Activated T-helper 1 cell treated with anti-CD3 and anti-CD28 coated beads, Interleukin-12 subunit alpha, Interleukin-12 subunit beta, Interleukin-2, Interleukin-4 antibody, amounts not matched to agents 30 ng/mL and 10 ng/mL and 1 ng/mL, durations not matched to agents 14 hours and 24 hours and 36 hours (primary cell): ENCODE measurements around the gene ENTPD6. TPM values are rescaled to one million over a fixed set of nuclear protein-coding genes. Genes with fewer than 3 reads are reported as not detected.
A peak's percentile ranks its signal among the peaks of the same experiment; 100 is the strongest.
"Not testable (repeated sequence)": the region's sequence is repeated elsewhere in the genome, so short reads cannot be mapped to it uniquely, and the experiment has no call there.

ENCODE experiments used
- DNase-seq: peaks from one replicate; pipeline ENCODE4 v3.0.0; 2021; ENCODE audit warnings: low spot score
- H3K27ac Mint-ChIP-seq: one replicate; pipeline ENCODE4 v1.8.0; 2021; ENCODE audit warnings: mild to moderate bottlenecking, mixed read lengths
- H3K27me3 Mint-ChIP-seq: one replicate; pipeline ENCODE4 v1.8.0; 2022; ENCODE audit warnings: mild to moderate bottlenecking, moderate library complexity, mixed read lengths; ENCODE audit not compliant: insufficient read depth
- H3K36me3 Mint-ChIP-seq: one replicate; pipeline ENCODE4 v1.8.0; 2021; ENCODE audit warnings: low read depth, mixed read lengths
- H3K4me1 Mint-ChIP-seq: one replicate; pipeline ENCODE4 v1.8.0; 2021; ENCODE audit warnings: low read depth, mixed read lengths
- H3K4me3 Mint-ChIP-seq: one replicate; pipeline ENCODE4 v1.8.0; 2021; ENCODE audit warnings: mild to moderate bottlenecking, moderate library complexity, mixed read lengths
- H3K9me3 Mint-ChIP-seq: one replicate; pipeline ENCODE4 v1.8.0; 2021; ENCODE audit warnings: mixed read lengths
- intact Hi-C: fragments of 100-400 bp; cut with micrococcal nuclease; formaldehyde crosslinking; loops from one replicate; pipeline ENCODE4 v1.15.1; 2024
- total RNA-seq: library from RNA; stranded (reverse); gene quantifications from 2 replicates; pipeline ENCODE4 v1.2.3, GENCODE V29; 2022

The ENTPD6 gene
- total RNA-seq, 1 donor from 2014 or later: 43.5 TPM

DNA sequence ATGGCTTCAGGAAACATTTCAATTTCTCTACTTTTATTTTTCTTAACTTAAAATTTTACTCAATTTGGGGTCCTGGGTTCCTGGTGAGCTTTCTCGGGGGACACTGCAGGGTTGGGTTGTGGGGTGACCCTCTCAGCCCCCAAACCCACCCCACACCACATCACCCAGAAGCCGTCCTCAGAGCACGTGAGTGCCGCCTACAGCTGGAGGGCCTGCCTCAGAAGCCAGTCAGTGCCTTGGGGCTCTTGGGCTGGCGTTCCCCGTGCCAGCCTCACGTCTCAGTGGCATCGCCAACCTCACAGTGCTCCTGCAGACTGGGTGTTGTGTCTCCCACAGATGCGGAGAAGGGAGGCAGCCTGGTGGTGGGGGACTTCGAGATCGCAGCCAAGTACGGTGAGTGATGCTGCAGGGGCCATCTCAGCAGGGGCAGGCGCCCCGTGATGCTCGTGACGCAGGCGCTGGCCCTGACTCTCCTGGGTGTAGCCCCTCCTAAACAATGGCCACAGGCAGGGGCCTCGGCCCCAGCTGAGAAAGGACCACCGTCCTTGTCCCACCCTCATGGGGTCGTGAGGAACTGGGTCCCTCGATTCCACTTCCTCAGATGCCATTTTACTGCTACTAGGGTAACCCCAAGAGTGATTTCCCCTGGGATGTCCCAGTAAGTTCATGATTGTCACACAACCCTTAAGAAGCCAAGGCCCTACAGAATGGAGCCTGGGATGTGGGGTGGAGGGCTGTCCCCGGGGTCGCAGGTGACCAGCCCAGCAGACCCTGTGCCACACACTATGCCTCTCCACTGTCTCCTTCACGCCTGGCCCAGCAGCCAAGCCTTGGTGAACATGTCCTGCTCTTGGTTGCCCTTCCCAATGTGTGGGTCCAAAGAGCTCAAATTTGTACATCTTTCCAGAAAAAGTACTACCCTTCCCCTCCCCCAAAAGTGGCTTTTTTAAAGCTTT lies 28.5 kb downstream of the ENTPD6 start:
- Mint-ChIP-seq H3K4me3 (no peak overlapping the region), H3K36me3 (no peaks in the 10 kb centered on the region), H3K27me3 (no peaks in the 10 kb centered on the region), H3K4me1 (peaks cover 6% of the 10 kb centered on the region), H3K27ac (no peak overlapping the region), H3K9me3 (no peaks in the 10 kb centered on the region)
- intact Hi-C loops: loop anchor here (1.0 to 2.0 kb wide), 3 partner anchors 13 to 23 kb away; no protein-coding TSS in a partner anchor
- DNase-seq: no peak

DNA sequence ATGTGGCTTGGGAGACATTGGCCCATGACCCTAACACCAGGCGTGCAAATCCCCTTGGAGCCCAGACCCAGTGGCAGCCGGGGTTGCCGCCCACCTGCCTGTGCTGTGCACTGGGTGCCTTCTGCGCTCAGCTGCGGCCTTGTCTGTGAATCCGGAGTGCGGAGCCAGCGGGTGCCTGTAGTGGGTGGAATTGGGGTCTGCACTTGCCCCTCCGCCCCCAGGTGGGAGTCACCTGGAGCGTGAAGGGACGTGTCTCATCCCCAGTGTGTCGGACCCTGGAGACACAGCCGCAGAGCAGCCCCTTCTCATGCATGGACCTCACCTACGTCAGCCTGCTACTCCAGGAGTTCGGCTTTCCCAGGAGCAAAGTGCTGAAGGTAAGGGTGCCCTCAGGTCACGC lies 29.4 kb downstream of the ENTPD6 start:
- intact Hi-C loops: loop anchor here (1.0 kb wide), 1 partner anchor 14 kb away; no protein-coding TSS in a partner anchor
- H3K36me3 Mint-ChIP-seq: no peaks in the 10 kb centered on the region
- peaks cover 6% of the 10 kb centered on the region for H3K4me1 Mint-ChIP-seq
- H3K27me3 Mint-ChIP-seq: no peaks in the 10 kb centered on the region
- no peaks in the 10 kb centered on the region for H3K9me3 Mint-ChIP-seq
- no peak overlapping the region for H3K27ac Mint-ChIP-seq
- no peak for DNase-seq
- no peak overlapping the region for H3K4me3 Mint-ChIP-seq

DNA sequence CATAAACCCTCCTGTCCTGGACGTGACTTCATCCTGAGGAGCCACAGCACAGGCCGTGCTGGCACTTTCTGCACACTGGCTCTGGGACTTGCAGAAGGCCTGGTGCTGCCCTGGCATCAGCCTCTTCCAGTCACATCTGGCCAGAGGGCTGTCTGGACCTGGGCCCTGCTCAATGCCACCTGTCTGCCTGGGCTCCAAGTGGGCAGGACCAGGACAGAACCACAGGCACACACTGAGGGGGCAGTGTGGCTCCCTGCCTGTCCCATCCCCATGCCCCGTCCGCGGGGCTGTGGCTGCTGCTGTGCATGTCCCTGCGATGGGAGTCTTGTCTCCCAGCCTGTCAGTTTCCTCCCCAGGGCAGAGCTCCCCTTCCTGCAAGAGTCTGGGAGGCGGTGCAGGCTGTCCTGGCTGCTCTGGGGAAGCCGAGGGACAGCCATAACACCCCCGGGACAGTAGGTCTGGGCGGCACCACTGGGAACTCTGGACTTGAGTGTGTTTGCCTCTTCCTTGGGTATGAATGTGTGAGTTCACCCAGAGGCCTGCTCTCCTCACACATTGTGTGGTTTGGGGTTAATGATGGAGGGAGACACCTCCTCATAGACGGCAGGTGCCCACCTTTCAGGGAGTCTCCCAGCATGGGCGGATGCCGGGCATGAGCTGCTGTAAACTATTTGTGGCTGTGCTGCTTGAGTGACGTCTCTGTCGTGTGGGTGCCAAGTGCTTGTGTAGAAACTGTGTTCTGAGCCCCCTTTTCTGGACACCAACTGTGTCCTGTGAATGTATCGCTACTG lies 30.3 kb downstream of the ENTPD6 start:
- H3K36me3 Mint-ChIP-seq: no peaks in the 10 kb centered on the region
- H3K27me3 Mint-ChIP-seq: no peaks in the 10 kb centered on the region
- DNase-seq: no peak
- no peak overlapping the region for H3K4me3 Mint-ChIP-seq
- no peaks in the 10 kb centered on the region for H3K9me3 Mint-ChIP-seq
- intact Hi-C loops: no loop called here
- peaks cover 6% of the 10 kb centered on the region for H3K4me1 Mint-ChIP-seq
- H3K27ac Mint-ChIP-seq: no peak overlapping the region

DNA sequence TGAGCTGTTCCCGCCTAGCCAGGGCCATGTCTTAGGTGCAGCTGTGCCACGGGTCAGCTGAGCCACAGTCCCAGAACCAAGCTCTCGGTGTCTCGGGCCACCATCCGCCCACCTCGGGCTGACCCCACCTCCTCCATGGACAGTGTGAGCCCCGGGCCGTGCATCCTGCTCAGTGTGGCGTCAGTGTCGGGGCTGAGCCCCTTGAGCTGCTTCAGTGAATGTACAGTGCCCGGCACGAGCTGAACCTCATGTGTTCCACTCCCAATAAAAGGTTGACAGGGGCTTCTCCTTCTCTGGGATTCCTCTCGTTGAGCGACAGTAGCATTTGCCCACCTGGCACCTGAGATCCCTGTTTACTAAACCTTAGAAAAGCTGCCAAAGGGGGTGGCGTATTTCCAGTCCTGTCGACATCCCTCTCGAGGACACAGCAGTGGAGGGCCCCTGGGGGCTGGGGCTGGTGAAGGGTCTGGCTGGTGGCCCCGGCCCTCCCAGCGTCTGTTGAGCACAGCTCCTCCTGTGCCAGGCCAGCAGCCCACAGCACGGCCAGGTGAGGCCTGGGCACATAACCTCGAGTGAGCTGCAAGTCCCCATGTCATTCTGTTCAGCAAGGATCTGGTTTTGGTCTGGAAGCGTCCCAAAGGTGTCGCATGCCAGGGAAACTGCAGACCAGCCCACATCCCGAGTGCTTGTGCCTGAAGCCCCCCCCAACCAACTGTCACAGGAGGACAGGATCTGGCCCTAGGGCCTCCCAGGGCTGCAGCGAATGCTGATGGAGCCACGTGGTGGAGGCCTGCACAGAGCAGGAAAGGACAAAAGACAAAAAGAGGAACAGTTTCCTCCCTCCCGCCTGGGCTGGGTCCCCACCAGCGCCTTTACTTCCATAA lies 31.2 kb downstream of the ENTPD6 start:
- no peak for DNase-seq
- no peak overlapping the region for H3K4me3 Mint-ChIP-seq
- no peaks in the 10 kb centered on the region for H3K36me3 Mint-ChIP-seq
- intact Hi-C loops: no loop called here
- no peak overlapping the region for H3K27ac Mint-ChIP-seq
- H3K9me3 Mint-ChIP-seq: no peaks in the 10 kb centered on the region
- H3K4me1 Mint-ChIP-seq: peaks cover 6% of the 10 kb centered on the region
- no peaks in the 10 kb centered on the region for H3K27me3 Mint-ChIP-seq

DNA sequence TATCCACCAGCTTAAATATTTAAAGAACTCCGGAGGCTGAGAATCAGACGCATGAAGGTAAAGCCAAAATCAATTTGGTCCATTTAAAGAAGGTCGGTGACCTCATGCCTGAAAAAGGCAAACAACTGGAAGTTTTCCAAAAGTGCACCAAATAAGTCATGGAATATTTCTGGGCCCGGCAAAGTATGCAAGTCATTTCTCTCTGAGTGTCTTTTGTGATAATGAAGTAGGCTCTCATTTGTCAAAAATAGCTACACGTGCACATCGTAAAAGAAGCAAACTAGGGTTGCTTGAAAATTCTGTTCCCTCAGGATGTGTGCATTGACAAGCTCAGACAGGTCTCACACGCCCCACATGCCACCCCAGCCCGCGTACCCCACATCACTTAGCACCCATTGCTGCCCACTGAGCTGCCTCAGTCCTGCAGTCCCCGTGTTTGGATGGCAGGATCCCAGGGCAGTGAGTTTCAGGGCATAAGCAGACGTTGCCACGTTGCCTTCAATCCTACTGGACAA lies 31.9 kb downstream of the ENTPD6 start:
- no peaks in the 10 kb centered on the region for H3K9me3 Mint-ChIP-seq
- H3K4me1 Mint-ChIP-seq: peaks cover 6% of the 10 kb centered on the region
- no peaks in the 10 kb centered on the region for H3K27me3 Mint-ChIP-seq
- DNase-seq: no peak
- no peak overlapping the region for H3K27ac Mint-ChIP-seq
- H3K4me3 Mint-ChIP-seq: no peak overlapping the region
- intact Hi-C loops: no loop called here
- no peaks in the 10 kb centered on the region for H3K36me3 Mint-ChIP-seq

DNA sequence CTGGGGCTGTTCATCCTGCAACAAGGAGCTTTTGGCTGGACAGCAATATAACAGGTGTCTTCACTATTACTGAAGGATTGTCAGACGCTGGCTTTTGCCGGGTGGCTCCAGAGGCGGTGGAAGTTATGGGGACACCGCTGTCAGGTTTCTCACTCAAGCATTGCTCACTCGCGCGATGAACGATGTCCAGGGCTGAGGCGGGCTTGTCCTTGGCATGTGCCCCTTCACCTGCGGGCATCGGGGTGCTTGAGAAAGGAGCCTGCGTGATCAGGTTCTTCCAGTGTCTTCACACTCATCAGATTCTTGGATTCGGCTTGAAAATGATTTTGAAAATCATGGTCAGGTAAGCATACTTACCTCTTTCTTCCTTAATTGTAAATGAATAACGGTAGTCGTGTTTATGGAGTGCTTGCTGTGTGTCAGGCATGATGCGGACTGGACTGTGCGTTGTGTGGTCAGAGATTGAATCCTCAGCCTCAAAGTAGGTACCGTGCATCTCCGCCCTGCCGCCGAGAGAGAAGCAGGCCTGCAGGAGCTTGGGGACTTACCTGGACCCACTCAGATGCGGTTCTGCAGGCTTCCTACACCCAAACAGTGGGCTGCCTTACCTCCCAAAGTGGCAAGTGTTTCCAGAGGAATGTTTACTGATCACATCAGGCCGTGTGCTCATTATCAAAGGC lies 34.1 kb downstream of the ENTPD6 start:
- no peak overlapping the region for H3K4me3 Mint-ChIP-seq
- no peaks in the 10 kb centered on the region for H3K36me3 Mint-ChIP-seq
- H3K9me3 Mint-ChIP-seq: no peaks in the 10 kb centered on the region
- no peak for DNase-seq
- no peaks in the 10 kb centered on the region for H3K27me3 Mint-ChIP-seq
- intact Hi-C loops: loop anchor here (10.0 kb wide), 1 partner anchor 1205 kb away; no protein-coding TSS in a partner anchor
- peaks cover 3% of the 10 kb centered on the region for H3K4me1 Mint-ChIP-seq
- H3K27ac Mint-ChIP-seq: no peak overlapping the region

DNA sequence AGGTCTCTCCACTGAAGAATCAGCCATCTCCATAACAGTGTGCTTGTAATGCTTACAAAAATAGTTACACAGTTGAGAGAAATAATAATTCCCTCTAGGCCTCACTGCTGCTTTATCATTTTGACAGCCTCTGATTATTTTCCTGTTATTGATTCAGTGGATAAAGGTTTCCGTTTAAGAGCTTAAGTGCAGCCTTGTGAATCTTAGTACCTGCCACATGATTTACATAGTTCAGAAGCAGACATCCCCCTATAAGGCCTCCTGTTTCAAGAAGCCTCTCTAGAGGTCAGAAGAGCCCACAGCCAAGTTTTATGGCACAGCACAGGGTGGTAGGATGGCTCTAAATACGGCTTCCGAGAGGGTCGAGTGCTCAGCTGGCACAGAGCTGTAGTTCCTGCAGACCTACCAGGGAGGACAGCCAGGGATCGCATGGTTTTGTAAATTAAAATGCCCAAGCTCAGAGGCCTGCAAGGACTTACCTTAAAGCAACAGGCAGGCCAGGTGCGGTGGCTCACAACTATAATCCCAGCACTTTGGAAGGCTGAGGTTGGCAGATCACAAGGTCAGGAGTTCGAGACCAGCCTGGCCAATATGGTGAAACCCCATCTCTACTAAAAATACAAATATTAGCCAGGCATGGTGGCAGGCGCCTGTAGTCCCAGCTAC lies 34.8 kb downstream of the ENTPD6 start:
- intact Hi-C loops: loop anchor here (10.0 kb wide), 1 partner anchor 1205 kb away; no protein-coding TSS in a partner anchor
- no peak overlapping the region for H3K4me3 Mint-ChIP-seq
- peak overlapping the region; percentile 6 for H3K27ac Mint-ChIP-seq

DNA sequence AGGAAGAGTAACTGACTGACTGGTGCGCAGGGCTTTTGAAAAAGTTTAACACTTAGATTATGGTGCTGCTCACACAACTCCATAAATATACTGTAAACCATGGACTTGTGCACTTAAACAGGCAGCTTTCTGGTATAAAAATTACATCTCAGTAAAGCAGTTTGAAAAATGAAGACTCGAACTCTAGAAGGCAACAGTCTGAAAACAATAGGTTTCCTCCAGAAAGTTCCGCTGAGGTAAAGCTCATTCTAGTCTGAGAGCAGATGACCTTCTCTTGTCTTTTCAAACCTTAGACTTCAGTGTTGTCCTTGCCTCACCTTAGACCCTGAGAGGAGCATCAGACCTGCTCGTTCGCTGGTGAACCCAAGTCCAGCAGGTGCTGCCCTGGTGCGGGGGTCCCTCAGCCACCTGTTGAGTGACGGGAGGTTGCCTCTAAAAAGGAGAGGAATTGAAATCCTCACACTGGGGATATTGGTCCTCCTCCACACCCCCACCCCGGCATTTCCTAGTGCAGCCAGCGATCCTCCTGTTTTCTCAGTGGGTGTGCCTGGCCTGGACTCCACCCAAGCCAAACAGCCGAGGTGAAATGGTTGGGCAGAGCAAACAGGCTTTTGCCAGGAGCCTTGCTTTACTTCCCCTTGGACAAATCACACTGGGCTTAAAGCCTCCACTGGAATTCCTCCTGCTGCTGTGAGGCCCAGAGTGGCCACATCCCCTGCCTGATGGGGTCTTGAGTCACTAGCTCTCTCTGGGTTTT lies 37.7 kb downstream of the ENTPD6 start:
- no peaks in the 10 kb centered on the region for H3K36me3 Mint-ChIP-seq
- H3K9me3 Mint-ChIP-seq: no peaks in the 10 kb centered on the region
- no peak overlapping the region for H3K27ac Mint-ChIP-seq
- peaks cover 21% of the 10 kb centered on the region for H3K4me1 Mint-ChIP-seq
- intact Hi-C loops: loop anchor here (10.0 kb wide), 1 partner anchor 1208 kb away; no protein-coding TSS in a partner anchor
- H3K4me3 Mint-ChIP-seq: no peak overlapping the region
- no peaks in the 10 kb centered on the region for H3K27me3 Mint-ChIP-seq
- DNase-seq: no peak

More for the DNA sequence above, 34.8 kb downstream of the ENTPD6 start:
- Mint-ChIP-seq H3K36me3 (no peaks in the 10 kb centered on the region), H3K9me3 (no peaks in the 10 kb centered on the region), H3K27me3 (no peaks in the 10 kb centered on the region), H3K4me1 (peaks cover 5% of the 10 kb centered on the region)
- DNase-seq: no peak

DNA sequence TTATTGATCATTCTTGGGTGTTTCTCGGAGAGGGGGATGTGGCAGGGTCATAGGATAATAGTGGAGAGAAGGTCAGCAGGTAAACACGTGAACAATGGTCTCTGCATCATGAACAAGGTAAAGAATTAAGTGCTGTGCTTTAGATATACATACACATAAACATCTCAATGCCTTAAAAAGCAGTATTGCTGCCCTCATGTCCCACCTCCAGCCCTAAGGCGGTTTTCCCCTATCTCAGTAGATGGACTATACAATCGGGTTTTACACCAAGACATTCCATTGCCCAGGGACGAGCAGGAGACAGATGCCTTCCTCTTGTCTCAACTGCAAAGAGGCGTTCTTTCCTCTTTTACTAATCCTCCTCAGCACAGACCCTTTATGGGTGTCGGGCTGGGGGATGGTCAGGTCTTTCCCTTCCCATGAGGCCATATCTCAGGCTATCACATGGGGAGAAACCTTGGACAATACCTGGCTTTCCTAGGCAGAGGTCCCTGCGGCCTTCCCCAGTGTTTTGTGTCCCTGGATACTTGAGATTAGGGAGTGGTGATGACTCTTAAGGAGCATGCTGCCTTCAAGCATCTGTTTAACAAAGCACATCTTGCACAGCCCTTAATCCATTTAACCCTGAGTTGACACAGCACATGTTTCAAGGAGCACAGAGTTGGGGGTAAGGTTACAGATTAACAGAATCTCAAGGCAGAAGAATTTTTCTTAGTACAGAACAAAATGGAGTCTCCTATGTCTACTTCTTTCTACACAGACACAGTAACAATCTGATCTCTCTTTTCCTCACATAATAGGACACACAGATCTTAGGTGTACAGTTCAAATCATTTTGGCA lies 38.7 kb downstream of the ENTPD6 start:
- H3K27ac Mint-ChIP-seq, H3K36me3 Mint-ChIP-seq, H3K4me3 Mint-ChIP-seq, H3K27me3 Mint-ChIP-seq, H3K9me3 Mint-ChIP-seq, DNase-seq: not testable (repeated sequence)
- intact Hi-C loops: loop anchor here (10.0 kb wide), 1 partner anchor 1209 kb away; no protein-coding TSS in a partner anchor
- H3K4me1 Mint-ChIP-seq: peaks cover 30% of the 10 kb centered on the region
